Occipital lobe (tissue), 2 donors: ENCODE data around the gene LPIN1. TPM values are rescaled to one million over a fixed set of nuclear protein-coding genes. Genes with fewer than 3 reads are reported as not detected.
"Not testable (repeated sequence)": the region's sequence is repeated elsewhere in the genome, so short reads cannot be mapped to it uniquely, and the experiment has no call there.

Experiments
- DNase-seq: peaks from one replicate; lab custom pipeline; 2025; lab: John Stamatoyannopoulos, UW
- total RNA-seq: library from RNA; depleted of rRNA; stranded (reverse); fragments of >200 nt; gene quantifications from one replicate; pipeline ENCODE4 v1.2.3, GENCODE V29; 2014

The LPIN1 gene
- total RNA-seq, 1 donor from 2014 or later = 26.7 TPM

DNA sequence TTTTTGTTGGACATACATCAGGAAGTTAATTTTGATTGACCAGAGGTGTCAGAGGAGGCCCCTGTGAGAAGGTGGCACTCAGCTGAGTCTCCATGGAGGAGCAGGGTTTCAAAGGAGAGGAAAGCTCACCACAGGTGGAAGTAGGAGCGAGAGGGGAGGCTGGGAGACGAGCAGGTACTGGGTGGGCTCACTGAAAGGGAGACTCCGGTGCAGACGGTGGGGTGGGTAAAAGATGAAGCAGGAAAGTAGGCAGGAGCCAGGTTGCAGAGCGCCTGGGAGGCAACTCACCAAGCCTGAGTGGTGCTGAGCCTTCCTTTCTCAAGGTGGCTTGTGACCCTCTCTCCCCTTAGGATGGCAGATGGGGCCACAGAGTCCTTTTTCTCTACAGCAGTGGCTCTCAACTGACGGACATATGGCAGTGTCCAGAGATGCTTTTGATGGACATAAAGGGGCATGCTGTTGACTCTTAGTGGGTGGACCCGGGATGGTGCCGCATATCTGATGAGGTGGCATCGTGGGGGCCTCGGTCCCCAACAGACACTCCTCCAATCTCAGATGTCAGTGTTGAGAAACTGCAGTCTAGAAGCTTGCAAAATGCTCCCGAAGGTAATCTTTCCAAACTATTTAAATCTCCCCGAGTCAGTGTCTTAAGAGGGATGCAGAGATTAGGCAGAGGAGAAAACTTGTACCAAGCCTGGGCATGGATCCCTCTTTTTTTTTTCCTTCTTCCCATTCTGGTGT, 64.0 kb downstream of the LPIN1 start:
- DNase-seq = no peak

DNA sequence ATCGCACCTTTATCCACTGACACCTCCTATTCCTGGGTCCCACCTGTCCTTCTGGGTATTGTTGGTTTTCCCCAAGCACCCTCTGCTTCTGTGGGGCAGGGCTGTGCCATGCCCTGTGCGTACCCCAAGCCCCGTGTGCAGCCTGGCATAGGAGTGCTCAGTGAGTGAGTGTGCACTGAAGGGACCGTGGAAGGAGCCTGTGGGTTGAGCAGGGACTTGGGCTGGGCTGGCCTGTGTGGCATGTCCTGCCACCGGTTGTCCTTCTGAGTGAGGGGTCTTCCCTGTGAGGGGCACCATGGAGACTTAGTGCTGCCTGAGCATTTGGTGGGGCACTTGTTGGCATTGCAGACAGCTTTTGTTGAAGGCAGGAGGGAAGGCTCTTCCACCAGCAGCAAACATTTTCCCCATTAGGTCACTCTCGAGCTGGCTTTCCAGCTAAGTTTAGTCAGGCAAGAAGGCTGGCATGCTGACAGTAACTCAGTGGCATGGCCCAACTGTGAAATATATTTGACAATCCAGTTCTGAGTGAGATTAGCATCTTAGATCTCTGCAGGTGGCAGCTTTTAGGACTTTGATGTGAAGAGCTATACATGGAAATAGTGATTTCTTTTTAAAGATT, 64.7 kb downstream of the LPIN1 start:
- DNase-seq = no peak

DNA sequence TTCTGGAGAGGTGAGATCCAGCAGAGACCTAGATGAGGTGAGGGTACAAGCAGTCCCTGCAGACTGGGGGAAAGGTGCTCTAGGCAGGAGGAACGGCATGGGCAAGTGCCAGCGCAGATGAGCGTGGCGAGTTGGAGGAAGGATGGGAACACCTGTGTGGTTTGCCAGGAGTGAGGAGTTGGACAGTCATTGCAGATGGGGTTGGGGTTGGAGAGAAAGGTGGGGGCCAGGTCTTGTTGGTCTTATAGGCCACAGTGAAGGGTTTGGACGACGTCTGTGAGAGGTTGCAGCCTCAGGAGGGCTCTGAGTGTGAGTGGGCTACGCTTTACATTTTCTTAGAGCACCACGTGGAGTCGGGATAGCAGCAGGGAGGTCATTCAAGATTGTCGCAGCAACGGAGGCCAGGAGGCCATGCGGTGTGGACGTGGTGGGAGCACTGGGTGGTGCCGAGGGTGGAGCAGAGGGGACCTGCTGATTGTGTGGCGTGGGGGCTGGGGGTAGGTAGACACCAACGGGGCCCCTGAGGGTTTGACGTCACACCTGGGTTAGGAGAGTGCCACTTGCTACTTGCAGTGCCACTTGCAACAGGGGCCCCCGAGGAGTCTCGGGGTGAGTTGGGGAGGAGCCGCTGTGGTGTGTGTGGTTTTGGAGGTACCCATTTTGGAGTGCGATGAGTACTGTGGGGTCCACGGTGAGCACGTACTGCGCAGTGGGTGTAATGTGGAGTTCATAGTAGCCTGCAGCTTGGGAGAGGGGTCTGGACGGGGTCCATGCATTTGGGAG, 66.2 kb downstream of the LPIN1 start:
- no peak for DNase-seq

DNA sequence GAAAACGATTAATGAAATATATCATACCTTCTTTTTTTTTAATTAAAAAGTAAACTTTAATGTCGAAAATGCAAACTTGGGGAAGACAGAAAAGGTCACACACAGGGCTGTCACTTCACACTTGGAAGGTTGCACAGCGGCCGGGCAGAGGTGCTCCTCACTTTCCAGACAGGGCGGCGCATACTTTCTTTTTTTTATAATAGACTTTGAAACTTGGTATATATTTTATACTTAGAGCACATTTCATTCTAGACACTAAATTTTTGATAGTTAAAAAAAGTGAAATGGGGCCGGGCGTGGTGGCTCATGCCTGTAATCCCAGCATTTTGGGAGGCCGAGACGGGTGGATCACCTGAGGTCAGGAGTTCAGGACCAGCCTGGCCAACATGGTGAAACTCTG, 66.9 kb downstream of the LPIN1 start:
- DNase-seq = not testable (repeated sequence)

DNA sequence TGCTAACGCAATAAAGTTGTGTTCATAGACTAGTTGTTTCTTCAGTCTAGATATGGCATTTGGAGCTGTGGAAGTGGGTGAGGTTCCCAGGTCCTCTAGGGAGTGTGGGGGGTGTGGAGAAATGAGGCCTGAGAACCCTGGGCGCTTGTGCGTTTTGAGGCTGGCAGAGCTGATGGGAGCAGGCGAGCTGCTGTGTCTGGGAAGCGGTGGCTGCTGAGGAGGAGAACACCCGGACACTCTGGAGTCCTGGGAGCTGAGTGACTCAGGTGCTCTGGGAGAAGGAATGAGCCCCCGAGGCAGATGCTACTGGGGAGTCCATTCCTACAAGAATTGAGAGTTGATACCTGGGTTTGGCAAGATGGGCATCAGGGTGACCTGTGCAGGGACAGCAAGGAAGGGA, 67.5 kb downstream of the LPIN1 start:
- DNase-seq = no peak

DNA sequence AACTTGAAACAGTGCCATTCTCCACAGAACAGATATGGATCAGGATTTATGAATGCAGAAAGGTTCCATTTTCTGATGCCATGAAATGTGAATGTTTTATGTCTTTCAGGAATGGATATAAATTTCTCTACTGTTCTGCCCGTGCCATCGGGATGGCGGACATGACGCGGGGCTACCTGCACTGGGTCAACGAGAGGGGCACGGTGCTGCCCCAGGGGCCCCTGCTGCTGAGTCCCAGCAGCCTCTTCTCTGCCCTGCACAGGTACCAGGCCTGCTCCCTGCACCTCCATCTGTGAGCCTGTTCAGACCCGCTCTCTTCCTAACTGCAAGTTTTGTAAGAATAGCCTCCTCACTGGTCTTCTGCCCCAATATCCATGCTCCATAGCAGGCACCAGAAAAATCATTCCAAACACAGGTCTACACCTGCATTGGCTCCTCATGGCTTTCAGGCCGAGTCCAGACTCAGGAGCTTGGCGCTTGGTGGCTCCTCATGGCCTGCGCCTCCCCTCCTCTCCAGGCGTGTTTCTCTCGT, 68.6 kb downstream of the LPIN1 start:
- DNase-seq = no peak

DNA sequence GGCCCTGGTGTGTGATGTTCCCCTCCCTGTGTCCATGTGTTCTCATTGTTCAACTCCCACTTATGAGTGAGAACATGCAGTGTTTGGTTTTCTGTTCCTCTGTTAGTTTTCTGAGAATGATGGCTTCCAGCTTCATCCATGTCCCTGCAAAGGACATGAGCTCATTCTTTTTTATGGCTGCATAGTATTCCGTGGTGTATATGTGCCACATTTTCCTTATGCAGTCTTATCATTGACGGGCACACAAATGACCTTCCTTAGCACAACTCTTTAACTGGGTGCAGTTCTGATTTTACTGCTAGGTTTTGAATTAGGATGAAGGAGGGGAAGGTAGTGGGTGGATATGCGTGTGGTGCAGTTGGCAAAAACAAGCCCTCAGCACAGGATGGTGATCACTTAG, 70.5 kb downstream of the LPIN1 start:
- not testable (repeated sequence) for DNase-seq

DNA sequence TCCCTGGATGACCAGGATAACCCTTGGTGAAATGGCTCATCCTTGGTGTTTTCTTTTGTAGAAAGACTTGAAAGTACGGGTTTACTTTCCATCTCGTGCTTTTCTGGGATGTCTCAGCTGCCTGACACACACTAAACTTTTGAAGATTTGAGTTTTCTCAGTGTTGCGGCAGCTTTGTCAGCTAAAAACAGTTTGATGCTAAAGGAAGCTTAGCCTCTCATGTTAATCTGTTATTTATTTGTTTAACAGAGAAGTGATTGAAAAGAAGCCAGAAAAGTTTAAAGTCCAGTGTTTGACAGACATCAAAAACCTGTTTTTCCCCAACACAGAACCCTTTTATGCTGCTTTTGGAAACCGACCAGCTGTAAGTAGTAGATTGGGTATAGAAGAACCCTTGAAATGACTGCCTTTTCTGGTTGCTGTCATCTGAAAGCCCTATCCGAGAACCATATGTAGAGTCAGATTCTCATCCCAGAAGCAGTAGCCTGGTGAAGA, 72.8 kb downstream of the LPIN1 start:
- DNase-seq = no peak

DNA sequence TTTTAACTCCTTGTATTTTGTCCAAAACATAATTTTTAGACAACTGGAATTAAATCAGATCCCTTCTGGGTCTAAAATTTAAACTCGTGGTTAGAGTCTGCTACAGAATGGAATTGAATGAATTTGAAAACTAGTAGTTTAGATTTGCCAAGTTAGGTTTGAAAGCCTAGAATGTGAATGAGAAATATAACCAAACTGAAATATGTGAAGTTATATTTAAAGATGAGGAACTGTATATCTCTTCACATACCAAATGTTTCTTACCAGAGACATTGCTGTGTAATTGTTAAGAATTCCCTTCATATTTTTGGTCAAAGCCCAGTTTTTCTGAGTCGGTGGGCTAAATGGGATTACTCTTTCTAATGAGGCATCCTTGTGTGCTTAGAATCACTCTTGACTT, 74.2 kb downstream of the LPIN1 start:
- DNase-seq = no peak

DNA sequence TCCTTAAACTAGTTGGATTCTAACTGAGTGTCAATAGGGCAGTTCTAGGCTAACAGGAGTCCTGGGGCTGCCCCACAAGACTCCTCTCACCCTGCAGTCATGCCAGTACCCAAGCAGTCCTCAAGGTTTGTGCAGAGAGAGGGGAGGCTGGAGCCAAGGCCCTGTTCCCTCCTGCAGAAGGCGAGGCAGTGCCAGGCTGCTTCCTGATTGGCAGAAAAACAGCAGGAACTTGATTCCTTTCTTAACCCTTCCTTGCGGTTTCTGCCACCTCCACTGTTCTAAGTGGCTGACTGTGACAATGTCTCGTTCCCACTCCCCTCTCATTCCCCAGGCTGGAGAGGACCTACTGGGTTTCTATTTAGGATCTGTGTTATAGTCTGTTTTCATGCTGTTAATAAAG, 75.3 kb downstream of the LPIN1 start:
- no peak for DNase-seq

DNA sequence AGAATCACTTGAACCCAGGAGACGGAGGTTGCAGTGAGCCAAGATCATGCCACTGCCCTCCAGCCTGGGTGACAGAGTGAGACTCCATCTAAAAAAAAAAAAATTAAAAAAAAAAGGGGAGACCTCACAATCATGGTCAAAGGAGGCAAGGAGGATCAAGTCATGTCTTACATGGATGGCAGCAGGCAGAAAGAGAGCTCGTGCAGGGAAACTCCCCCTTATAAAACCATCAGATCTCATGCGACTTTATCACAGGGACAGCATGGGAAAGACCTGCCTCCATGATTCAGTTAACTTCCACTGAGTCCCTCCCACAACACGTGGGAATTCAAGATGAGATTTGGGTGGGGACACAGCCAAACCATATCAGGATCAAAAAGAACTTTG, 75.9 kb downstream of the LPIN1 start:
- DNase-seq = not testable (repeated sequence)

DNA sequence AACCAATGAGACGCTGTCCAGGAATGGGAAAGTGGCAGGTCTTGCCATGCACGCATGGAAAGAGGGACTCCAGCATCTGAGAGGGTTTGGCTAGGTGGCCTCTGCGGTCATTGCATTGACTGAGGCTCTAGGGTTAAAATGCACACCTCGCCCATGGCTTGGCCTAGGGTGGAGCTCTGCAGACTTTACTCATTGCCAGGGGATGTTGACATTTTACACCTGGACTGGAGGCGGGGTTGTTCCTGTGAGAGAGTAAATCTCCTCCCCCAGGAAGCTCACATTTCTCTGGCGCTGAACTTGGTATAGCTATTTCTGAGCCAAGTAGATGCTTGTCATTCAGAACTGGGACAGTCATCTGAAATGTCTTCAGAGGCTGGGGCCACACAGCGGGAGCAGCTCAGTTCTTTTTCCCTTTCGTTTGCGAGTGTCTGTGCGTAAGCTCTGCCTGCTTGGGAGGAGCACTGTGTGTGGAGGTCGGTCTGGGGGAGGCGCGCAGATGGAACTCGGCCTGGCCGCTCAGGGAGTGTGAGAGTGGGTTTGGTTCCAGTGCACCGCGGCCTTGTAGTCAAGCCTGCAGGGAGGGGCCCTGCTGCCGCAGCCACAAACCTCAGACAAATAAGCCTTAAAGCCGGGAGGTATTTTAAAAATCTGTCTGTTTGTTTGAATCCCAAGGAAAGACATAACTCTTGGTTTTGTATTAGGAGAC, 76.5 kb downstream of the LPIN1 start:
- no peak for DNase-seq

DNA sequence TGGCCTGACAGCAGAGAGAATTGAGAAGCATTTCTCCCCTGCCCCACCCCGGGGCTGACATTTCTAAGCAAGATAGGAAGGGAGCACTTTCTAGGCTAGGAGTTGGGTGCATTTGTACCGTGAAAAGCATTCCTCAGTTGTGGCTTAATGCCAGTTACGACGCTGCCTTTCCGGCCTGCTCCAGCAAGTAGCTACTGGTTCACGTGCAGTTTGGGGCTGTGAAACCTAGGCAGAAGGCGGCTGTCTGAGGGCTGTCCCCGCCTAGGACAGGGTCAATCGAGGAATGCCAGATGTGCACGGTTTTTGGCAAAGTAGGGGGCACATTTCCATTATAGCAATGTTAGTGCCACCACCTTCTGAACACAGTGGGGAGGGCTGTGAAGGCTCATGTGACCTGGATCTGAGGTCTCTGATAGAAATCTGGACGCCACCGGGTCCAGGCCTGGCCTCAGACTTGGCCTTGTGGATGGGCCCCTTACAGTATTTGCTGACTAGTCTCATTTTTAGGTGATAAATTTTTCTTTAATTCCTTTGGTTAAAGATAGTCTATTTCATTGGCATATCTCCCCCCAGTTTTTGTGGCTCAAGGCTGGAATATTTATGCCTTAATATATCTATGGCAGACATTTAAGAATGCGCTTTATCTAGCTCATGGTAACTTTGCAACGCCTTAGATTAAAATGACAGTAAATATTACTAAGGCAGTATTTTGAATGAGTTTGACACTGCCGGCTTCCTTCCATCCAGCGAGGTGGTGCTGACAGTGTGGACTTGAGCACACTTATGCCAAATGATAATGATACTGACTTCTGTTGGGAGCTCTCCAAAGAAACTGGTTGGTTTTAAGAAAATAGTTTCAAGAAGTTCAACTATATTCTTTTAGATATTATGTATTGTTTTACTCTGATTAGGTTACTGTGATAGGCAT, 78.7 kb downstream of the LPIN1 start:
- DNase-seq = no peak

DNA sequence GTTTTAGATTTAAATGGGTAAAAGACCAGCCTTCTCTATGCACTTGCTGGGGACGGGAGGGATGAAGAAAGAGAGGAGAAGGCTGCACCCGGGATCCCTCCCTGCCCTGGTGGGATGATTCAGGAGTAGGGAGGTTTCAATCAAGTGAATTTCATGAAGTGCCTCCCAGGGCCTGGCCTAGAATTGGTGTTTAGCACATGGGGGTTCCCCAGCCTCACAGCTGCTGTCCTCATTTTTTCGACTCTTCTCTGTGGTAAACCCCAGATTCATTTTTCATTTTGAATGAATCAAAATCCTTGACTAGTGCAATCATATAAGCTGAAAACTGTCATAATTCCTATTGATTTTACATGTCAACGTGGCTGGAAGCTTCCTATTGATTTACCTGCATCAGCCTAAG, 81.1 kb downstream of the LPIN1 start:
- DNase-seq = no peak

DNA sequence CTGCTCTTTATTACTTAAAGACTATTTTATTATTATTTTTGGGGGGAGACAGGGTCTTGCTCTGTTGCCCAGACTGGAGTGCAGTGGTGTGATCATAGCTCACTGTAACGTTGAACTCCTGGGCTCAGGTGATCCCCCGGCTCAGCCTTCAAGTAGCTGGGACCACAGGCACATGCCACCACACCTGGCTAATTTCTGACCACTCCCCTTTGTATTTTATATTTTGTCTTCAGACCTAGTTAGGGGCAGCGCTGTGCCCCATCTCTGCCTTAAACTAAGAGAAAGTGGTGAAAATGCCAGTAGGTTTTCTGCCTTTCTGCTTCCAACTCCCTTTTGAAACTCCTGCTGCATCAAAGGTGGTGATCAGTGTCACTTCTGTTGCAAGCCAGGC, 82.5 kb downstream of the LPIN1 start:
- no peak for DNase-seq

DNA sequence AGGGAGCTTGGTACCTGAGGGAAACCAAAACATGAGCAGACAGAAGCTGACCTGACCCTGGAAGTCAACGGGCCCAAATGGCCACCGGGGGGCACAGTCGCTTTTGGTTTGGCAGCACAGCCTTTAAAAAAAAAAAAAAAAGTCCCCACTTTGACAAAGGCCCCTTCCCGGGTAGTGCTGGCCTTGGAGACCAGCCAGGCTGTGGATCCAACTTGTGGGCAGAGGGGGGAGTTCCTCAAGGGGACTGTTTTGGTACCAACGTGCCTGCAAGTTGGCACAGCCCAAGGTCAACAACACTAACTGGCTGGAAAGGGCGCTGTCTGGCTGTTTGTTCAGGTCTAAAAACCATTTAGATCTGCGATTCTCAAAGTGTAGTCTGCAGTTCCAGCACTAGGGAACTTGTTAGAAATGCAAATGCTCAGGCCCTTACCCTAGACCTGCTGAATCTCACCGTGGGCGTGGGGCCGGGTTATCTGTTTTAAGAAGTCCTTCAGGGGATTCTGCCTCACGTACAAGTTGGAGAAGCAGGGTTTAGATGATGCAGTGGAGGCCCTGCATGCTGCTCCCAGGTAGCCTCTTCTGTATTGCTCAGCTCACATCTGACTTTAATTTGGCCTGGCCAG, 83.0 kb downstream of the LPIN1 start:
- peak; percentile 43 for DNase-seq

DNA sequence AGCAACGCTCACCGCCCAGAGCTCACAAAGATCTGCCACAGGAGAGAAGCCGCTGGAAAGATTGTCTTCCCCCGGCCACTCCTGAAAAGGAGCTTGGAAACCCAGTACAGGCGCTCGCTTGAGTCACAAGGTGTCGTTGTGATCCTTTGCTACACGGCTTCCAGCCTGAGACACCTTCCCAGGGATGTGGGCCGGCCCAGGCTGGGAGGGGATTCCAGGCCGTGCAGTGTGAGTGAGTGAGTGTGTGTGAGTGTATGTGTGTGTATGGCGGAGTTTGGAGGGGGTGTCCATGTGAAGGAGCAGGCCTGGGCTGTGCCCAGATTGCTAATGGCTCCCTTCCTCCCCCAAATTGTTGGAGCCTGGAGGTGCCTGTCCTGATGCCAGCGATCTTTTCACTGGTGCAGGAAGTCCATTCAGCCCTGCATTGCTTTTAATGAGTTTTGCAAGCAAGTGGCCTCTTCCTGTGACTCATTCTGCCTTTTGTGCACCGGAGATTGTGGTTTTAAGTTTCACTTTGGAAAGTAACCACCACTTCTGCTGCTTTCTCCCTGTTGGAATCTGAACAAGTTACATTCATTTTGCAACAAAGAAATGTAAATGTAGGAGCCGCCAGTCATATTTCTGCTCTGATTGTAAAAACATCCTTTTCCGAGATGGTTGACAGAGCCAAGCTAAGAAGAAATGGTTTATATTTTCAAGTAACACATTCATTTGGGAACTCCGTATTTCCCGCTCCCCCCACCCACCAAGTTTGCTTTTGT, 83.7 kb downstream of the LPIN1 start:
- DNase-seq = peak; percentile 73

DNA sequence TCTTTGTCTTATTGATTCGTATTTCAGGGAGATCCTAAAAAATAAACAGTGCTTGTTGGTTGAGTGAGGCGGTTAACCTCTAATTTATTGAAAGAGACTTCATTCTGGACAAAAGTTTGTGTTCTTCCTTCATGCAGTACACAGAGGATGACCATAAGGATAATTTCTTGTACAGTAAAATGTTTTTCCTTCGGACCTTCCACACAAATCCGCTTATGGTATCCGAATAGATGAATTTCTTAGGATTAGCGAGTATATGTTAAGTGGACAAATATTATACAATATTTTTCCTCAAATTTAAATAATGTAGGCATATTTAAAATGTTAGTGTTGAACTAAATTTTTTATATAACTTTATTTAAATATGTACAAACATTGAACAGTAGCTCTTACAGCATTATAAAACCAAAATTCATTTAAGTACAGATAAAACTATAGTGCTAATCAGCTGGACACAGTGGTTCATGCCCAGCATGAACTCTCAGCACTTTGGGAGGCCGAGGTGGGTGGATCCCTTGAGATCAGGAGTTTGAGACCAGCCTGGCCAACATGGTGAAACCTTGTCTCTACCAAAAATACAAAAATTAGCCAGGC, 84.4 kb downstream of the LPIN1 start:
- no peak for DNase-seq

DNA sequence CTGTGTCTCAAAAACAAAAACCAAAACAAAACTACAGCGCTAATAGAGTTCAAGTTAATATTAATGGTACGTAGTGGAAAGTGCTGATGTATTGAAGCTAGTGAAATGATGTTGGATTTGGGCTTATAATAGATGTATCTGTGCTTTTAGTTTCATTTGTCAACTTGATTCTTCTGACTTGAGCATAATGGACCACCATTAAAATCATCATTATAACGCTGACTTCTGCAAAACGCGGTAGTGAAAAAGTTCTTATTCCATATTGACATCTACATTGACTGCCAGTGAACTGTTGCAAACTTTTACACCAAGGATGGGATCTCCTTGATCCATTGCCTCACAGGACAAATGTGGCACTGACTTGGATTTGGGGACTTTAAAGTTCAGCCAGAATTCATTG, 85.0 kb downstream of the LPIN1 start:
- no peak for DNase-seq
